Smooth muscle cell (in vitro differentiated cells): ENCODE data around the gene SMG6. TPM values are rescaled to one million over a fixed set of nuclear protein-coding genes. Genes with fewer than 3 reads are reported as not detected.

Experiments
- DNase-seq: peaks from one replicate; lab custom pipeline; 2025; ENCODE audit not compliant: unreplicated experiment; lab: John Stamatoyannopoulos, UW
- H2AFZ ChIP-seq: fragments of 200-600 bp; sonication (generic); 2 replicates; pipeline ENCODE4 v1.6.0; 2016; ENCODE audit warnings: antibody characterized with exemption, low read depth, mild to moderate bottlenecking
- H3F3A ChIP-seq: fragments of 200-600 bp; sonication (generic); 2 replicates; pipeline ENCODE4 v1.6.0; 2017; ENCODE audit warnings: antibody characterized with exemption, low read depth
- H3K27ac ChIP-seq: fragments of 200-600 bp; sonication (generic); 2 replicates; pipeline ENCODE4 v1.5.1; 2016; ENCODE audit warnings: low read depth, mild to moderate bottlenecking
- H3K27me3 ChIP-seq: fragments of 200-600 bp; sonication (generic); 2 replicates; pipeline ENCODE4 v1.6.1; 2016; ENCODE audit warnings: low read depth, mild to moderate bottlenecking
- H3K36me3 ChIP-seq: fragments of 200-600 bp; sonication (generic); 2 replicates; pipeline ENCODE4 v1.5.1; 2016; ENCODE audit warnings: low read depth
- H3K4me1 ChIP-seq: fragments of 200-600 bp; sonication (generic); 2 replicates; pipeline ENCODE4 v1.5.1; 2016; ENCODE audit warnings: low read depth
- H3K4me2 ChIP-seq: fragments of 200-600 bp; sonication (generic); 2 replicates; pipeline ENCODE4 v1.6.0; 2016; ENCODE audit warnings: mild to moderate bottlenecking
- H3K4me3 ChIP-seq: fragments of 200-600 bp; sonication (generic); 2 replicates; pipeline ENCODE4 v1.5.1; 2016; ENCODE audit warnings: mild to moderate bottlenecking
- H3K79me2 ChIP-seq: fragments of 200-600 bp; sonication (generic); 2 replicates; pipeline ENCODE4 v1.6.0; 2016; ENCODE audit warnings: low read depth, mild to moderate bottlenecking
- H3K9ac ChIP-seq: fragments of 200-600 bp; sonication (generic); 2 replicates; pipeline ENCODE4 v1.6.0; 2016; ENCODE audit warnings: low read depth
- H3K9me3 ChIP-seq: fragments of 200-600 bp; sonication (generic); replicated peaks from 2 replicates; pipeline ENCODE4 v1.5.1; 2016; ENCODE audit warnings: low read depth
- H4K20me1 ChIP-seq: fragments of 200-600 bp; sonication (generic); 2 replicates; pipeline ENCODE4 v1.6.0; 2016; ENCODE audit warnings: low read depth
- WGBS: methylation state at CpG from one replicate; pipeline ENCODE4 v1.1.7; 2016; ENCODE audit warnings: low lambda C conversion rate; 5-methylcytosine and 5-hydroxymethylcytosine counted together
- polyA plus RNA-seq: library from polyadenylated mRNA; unstranded; fragments of >200 nt; fragmentation: Nextera tagmentation; extraction: Ambion mirVana; gene quantifications from 2 replicates; pipeline ENCODE4 v1.2.1, GENCODE V29; 2016
- total RNA-seq: library from RNA; depleted of rRNA; stranded (reverse); fragments of >200 nt; gene quantifications from 2 replicates; pipeline ENCODE4 v1.2.3, GENCODE V29; 2014
- TF ChIP-seq, protein P1 (sequence below): fragments of 200-600 bp; sonication (generic); IDR thresholded peaks from 2 replicates; pipeline ENCODE4 v1.5.1; 2017; ENCODE audit warnings: borderline replicate concordance, mild to moderate bottlenecking, antibody characterized with exemption; ENCODE audit not compliant: insufficient read depth, poor library complexity, severe bottlenecking

The SMG6 gene
- total and polyA plus RNA-seq, 2 experiments from 2014 or later, result 10.6 to 21.4 TPM

DNA sequence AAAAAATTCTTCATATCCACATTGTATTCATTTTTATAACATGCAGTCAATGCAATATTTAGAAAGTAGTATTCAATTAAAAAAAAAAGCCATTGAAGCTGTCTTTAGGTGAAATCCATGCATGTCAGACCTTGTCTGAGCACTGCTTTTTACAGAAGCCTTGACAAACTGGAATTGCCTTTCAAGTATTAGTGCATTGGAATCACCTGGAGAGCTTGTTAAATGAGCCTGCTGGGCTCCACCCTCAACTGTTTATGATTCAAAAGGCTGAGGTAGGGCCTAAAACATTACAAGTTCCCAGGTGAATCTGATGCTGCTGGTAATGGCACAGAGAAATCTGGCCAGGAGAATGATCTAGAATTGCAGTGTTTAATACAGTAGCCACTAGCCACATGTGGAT, 162.9 kb downstream of the SMG6 start:
- Histone ChIP-seq H3K27me3 (no peaks in the 10 kb centered on the region), H2AFZ (no peak overlapping the region), H3K4me3 (no peak overlapping the region), H3K79me2 (no peaks in the 10 kb centered on the region), H3F3A (peaks cover 15% of the 10 kb centered on the region), H3K4me2 (no peak overlapping the region), H3K4me1 (peaks cover 25% of the 10 kb centered on the region), H4K20me1 (peaks cover 4% of the 10 kb centered on the region), H3K27ac (no peak overlapping the region), H3K36me3 (no peaks in the 10 kb centered on the region), H3K9me3 (no peaks in the 10 kb centered on the region), H3K9ac (no peak overlapping the region)
- TF ChIP-seq, protein P1, sequence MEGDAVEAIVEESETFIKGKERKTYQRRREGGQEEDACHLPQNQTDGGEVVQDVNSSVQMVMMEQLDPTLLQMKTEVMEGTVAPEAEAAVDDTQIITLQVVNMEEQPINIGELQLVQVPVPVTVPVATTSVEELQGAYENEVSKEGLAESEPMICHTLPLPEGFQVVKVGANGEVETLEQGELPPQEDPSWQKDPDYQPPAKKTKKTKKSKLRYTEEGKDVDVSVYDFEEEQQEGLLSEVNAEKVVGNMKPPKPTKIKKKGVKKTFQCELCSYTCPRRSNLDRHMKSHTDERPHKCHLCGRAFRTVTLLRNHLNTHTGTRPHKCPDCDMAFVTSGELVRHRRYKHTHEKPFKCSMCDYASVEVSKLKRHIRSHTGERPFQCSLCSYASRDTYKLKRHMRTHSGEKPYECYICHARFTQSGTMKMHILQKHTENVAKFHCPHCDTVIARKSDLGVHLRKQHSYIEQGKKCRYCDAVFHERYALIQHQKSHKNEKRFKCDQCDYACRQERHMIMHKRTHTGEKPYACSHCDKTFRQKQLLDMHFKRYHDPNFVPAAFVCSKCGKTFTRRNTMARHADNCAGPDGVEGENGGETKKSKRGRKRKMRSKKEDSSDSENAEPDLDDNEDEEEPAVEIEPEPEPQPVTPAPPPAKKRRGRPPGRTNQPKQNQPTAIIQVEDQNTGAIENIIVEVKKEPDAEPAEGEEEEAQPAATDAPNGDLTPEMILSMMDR, result no peak
- no peak for DNase-seq

DNA sequence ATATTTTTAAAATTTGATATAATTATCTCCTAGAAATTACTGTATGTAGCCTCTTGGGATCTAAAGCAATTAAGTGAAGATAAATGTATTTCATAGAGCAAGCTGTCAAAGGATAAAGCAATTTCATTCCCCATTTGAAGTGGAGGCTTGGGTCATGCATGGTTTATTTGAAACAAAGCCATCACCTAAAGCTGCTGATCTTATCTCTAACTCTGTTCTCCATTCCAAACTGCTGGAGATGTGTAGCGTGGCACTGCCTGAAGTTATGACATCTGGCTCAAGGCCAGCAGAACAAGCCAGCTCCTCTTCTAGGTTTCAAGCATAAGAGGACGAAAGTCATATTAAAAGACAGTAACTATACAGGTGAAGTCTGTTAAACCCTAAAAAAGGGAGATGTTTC, 164.8 kb downstream of the SMG6 start:
- H3K4me3 ChIP-seq, result no peak overlapping the region
- peaks cover 15% of the 10 kb centered on the region for H3F3A ChIP-seq
- H3K4me2 ChIP-seq, result peak overlapping the region; percentile 65
- H3K9ac ChIP-seq, result peak overlapping the region; percentile 42
- H3K79me2 ChIP-seq, result peaks cover 3% of the 10 kb centered on the region
- WGBS, result 45% methylated on average over 2 of the region's 2 CpGs
- no peaks in the 10 kb centered on the region for H3K9me3 ChIP-seq
- TF ChIP-seq, protein P1, result no peak
- H2AFZ ChIP-seq, result no peak overlapping the region
- no peak for DNase-seq
- no peaks in the 10 kb centered on the region for H3K27me3 ChIP-seq
- peaks cover 4% of the 10 kb centered on the region for H4K20me1 ChIP-seq
- peak overlapping the region; percentile 87 for H3K27ac ChIP-seq
- H3K4me1 ChIP-seq, result peaks cover 25% of the 10 kb centered on the region
- H3K36me3 ChIP-seq, result no peaks in the 10 kb centered on the region

DNA sequence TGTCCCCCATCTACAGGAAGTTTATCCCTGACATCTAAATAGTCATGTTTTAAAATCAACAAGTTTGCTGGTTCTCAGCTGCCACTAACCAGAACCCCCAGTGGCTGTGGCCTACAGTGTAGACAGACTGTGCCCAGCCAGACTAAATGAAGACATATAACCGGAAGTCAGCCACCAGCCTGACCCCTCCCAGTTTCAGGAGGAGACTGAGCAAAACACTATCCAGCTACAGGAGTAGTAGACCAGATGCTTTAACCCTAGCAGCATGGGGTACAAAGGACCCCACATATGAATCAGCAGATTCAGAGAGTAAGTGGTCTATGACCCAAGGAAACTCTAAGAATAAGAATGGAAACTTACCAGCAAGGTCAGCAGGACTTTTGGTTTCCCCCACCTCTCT, 165.3 kb downstream of the SMG6 start:
- Histone ChIP-seq H3K4me1 (peaks cover 25% of the 10 kb centered on the region), H3K36me3 (no peaks in the 10 kb centered on the region), H3K9me3 (no peaks in the 10 kb centered on the region), H3K79me2 (peaks cover 3% of the 10 kb centered on the region), H3K27ac (peak overlapping the region; percentile 87), H3K27me3 (no peaks in the 10 kb centered on the region), H3K4me2 (peak overlapping the region; percentile 65), H3K4me3 (no peak overlapping the region), H4K20me1 (peaks cover 4% of the 10 kb centered on the region), H3F3A (peaks cover 15% of the 10 kb centered on the region), H3K9ac (peak overlapping the region; percentile 42), H2AFZ (no peak overlapping the region)
- DNase-seq, result no peak
- TF ChIP-seq, protein P1, result no peak
- 17% methylated on average over 1 of the region's 1 CpG for WGBS

DNA sequence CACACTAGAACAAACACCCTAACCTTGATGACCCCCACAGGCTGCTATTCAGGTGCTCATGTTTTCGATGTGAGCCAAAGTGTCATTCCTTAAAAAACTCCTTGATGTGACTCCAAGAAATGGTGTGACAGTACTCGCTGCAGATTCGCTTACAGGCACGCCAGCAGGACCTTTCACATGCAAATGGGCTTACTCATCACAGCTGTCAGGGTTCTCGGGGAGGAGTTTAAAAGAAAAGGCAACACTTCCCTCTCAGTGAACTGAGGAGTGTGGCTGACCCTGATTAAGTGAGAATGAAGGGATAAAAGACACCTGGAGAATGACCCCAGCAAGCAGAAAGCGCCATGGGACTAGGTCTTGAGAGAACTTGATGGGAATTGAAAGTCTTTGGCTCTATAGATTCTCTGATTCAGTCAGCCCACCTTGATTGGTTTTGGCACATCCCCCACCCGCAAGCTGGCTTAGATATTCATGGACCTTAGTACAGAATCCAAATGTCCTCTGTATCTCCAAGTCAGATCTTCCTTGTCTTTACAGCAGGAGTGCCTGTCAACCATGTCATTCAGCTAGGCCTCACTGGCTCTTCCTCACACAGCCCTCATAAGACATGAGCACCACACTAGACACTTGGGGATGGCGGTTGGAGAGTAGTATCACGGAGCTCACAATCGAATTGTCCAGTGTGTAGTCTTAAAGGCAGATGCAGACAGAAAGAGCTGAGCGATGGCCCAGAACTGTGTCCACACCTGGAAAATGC, 166.1 kb downstream of the SMG6 start:
- no peak overlapping the region for H2AFZ ChIP-seq
- no peaks in the 10 kb centered on the region for H3K9me3 ChIP-seq
- TF ChIP-seq, protein P1, result no peak
- peak overlapping the region; percentile 65 for H3K4me2 ChIP-seq
- no peak overlapping the region for H3K4me3 ChIP-seq
- H3F3A ChIP-seq, result peaks cover 15% of the 10 kb centered on the region
- peaks cover 3% of the 10 kb centered on the region for H3K79me2 ChIP-seq
- no peak for DNase-seq
- peak overlapping the region; percentile 87 for H3K27ac ChIP-seq
- 48% methylated on average over 11 of the region's 11 CpGs for WGBS
- no peaks in the 10 kb centered on the region for H3K27me3 ChIP-seq
- H3K9ac ChIP-seq, result peak overlapping the region; percentile 42
- H3K4me1 ChIP-seq, result peaks cover 25% of the 10 kb centered on the region
- no peaks in the 10 kb centered on the region for H3K36me3 ChIP-seq
- H4K20me1 ChIP-seq, result peaks cover 4% of the 10 kb centered on the region
